Neural progenitor cell (in vitro differentiated cells): ENCODE data around the gene GBP3.

Experiments
- EZH2 ChIP-seq: fragments of 200-600 bp; sonication (generic); IDR thresholded peaks from 2 replicates; pipeline ENCODE4 v1.6.1; 2017; ENCODE audit warnings: antibody characterized with exemption, mild to moderate bottlenecking, moderate library complexity
- EZH2phosphoT487 ChIP-seq: fragments of 200-600 bp; sonication (generic); IDR thresholded peaks from 2 replicates; pipeline ENCODE4 v1.6.1; 2017; ENCODE audit warnings: antibody characterized with exemption
- TF ChIP-seq, protein P1 (sequence below): fragments of 200-600 bp; sonication (generic); IDR thresholded peaks from 2 replicates; pipeline ENCODE4 v1.5.1; 2017; ENCODE audit warnings: antibody characterized with exemption, mild to moderate bottlenecking

GRCh38 chr1:89035080-89035479 is 12.4 kb upstream of the GBP3 start:
- TF ChIP-seq EZH2 (no peak), EZH2phosphoT487 (no peak)
- TF ChIP-seq, protein P1, sequence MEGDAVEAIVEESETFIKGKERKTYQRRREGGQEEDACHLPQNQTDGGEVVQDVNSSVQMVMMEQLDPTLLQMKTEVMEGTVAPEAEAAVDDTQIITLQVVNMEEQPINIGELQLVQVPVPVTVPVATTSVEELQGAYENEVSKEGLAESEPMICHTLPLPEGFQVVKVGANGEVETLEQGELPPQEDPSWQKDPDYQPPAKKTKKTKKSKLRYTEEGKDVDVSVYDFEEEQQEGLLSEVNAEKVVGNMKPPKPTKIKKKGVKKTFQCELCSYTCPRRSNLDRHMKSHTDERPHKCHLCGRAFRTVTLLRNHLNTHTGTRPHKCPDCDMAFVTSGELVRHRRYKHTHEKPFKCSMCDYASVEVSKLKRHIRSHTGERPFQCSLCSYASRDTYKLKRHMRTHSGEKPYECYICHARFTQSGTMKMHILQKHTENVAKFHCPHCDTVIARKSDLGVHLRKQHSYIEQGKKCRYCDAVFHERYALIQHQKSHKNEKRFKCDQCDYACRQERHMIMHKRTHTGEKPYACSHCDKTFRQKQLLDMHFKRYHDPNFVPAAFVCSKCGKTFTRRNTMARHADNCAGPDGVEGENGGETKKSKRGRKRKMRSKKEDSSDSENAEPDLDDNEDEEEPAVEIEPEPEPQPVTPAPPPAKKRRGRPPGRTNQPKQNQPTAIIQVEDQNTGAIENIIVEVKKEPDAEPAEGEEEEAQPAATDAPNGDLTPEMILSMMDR, result no peak
